HG03469 (cell line): ENCODE data around the gene ZNF221.
A peak's percentile ranks its signal among the peaks of the same experiment; 100 is the strongest.

Experiments used
- ATAC-seq: cut with Tn5 transposase; IDR thresholded peaks from one replicate; pipeline ENCODE4 v1.9.1; 2021; ENCODE audit warnings: mild to moderate bottlenecking, moderate library complexity, moderate number of reproducible peaks; ENCODE audit not compliant: unreplicated experiment

ZNF221 gene

DNA sequence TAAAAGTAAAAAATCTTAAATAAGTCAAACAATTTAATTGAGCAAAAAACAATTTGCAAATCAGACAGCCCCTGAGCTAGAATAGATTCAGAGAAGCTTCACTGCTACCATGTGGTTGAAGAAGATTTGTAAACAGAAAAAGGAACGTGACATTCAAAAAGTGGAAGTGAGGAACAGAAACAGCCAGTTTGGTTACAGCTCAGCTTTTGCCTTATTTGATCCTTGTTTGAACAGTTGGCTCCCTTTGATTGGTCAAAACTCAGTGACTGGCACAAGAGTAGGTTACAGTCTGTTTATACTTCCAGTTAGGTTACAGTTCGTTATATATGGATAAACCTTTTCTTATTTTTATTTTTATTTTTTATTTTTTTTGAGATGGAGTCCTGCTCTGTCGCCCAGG lies 5.8 kb downstream of the ZNF221 start:
- ATAC-seq = no peak

DNA sequence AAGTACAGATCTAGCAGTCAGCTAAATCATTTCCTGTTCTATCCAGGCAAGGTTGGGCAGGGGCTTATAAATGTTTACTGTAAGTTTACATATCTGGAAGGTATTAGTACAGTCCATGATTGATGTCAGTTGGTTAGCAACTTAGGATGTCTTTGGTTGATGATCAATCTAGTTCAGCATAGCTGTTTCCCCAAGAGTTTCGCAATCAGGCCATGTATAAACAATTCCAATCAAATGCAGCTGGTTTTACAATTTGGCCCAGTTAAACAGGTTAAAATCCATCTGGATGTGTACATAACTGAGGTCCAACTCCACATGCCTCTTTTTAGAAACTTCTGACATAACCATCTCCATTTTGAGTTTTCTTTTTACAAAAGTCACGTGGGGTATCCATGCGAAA lies 6.9 kb downstream of the ZNF221 start:
- no peak for ATAC-seq

DNA sequence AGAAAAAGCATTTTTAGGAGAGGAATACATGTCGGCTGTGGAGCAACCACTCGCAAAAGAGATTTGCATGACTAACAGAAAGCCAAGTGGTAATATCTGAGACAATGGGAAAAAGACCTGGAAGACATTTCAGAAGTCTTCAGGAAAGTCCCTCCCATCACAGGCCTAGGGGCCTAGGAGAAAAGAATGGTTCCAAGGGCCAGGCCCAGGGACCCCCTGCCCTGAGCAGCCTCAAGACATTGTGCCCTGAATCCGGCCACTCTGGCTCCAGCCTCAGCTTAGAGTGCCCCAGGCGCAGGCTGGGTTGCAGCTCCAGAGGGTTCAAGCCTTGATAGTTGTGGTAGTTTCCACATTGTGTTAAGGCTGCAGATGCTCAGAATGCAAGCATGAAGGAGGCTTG lies 9.4 kb downstream of the ZNF221 start:
- no peak for ATAC-seq

GRCh38 chr19:43966079-43966694 lies 15.2 kb downstream of the ZNF221 start:
- ATAC-seq = no peak

DNA sequence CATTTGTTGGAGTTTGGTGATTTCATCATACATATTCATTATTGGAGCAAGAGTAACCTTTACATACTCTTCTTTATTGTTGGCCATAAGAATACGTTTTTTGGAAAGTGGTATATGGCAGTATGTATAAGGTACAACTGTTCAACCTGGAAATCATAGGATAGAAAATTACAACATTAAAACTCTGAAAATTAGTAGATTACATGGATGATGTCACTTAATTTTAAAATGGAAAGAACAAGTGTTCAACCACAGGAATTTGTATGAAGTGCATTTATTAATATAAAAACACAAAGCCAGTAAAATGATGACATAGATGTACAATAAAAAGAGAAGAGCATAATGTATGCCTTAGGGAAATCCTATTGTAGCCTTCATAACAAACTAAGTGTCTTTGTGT lies 25.7 kb downstream of the ZNF221 start:
- ATAC-seq = no peak

- ATAC-seq = no peak
These were observed 32.5 kb downstream of the ZNF221 start for GRCh38 chr19:43983544-43983911.

DNA sequence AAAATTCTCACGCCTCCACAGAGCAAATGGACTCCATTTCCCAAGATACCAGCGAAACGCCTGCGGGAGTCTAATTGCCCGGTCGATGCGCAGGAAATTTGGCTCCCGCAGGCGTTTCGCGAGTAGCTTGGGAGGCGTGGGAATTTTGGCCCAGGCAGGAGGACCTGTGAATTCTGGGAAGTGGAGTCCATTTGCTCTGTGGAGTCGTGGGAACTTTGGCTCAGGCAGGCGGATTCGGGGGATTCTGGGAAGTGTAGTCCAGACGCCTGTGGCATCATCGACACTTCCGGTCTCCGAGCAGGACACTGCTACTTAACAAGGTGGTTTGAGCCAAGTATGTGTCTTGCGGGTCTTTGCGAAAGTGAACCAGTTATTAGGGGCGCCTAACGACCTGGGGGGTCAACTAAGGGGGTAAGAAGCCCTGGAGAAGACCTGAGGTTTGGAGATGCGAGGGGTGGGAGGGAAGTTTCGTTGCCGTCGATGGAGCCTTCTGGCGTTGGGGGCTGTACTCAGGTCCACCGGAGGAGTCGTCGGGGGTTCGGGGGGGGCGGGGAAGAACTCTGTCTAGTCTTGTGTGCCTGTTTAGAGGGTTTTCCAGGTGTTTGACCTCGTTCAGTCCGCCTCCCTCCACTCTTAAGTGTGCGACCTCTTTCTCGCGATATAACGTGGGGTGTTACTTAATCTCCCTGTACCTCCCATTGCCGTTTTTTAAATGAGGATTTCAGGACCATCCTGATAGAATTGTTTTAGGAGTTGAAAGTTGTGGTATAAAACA lies 33.1 kb downstream of the ZNF221 start, which contains the start of gene ZNF155:
TSS of gene ZNF155 (plus strand) at position 277 of the 775 bp plus-strand sequence. CDS start 4,356 bp downstream, outside the sequence.
- no peak for ATAC-seq

DNA sequence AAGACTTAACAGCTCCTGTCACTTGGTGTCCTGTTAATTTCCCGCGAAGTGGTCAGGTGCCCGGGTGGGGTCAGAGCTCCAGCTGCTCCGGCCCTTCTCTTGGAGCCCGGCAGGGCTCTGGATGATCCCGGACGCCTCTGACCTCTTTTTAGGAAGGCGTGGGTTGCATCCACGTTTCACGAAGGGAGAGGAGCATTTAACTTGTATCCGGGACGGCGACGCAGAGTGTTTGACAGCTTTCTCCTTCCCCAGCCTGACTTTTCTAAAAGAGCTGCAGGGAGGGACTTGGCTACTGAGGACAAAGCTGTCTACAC lies 33.6 kb downstream of the ZNF221 start:
- ATAC-seq = no peak

DNA sequence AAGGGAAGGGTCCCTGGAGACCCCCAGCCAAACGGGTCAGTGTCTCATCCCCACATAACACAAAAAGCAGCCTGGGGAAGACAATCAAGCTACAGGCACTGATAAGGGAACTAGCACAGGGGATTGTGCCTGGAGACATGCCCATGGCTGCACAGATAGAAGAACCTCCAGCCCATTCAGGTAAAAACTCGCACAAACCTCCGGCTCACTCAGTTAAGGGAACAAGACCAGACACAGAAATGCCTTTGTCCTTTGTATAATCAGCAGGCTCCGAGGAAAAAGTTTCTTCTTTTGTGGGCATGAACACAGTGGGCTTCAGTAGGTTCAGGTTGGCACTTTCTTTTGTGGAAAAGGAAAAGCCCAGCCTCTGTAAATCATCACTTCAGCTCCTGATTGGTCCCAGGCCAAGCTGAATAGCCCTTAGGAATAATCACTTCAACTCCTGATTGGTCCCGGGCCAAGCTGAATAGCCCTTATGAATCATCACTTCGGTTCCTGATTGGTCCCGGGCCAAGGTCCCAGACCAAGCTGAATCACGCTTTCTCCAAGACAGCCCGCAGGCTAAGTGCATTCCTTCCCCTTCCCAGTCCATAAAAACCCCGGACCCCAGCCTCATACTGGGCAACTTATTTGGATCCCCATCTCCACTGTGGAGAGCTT lies 46.7 kb downstream of the ZNF221 start:
- ATAC-seq = no peak

GRCh38 chr19:44002212-44002565 lies 51.2 kb downstream of the ZNF221 start:
- no peak for ATAC-seq

GRCh38 chr19:44002566-44003460 lies 51.8 kb downstream of the ZNF221 start, which contains the start of gene ZNF230:
TSS of gene ZNF230 (plus strand) at chr19:44002957. CDS start at chr19:44007079, 4,122 bp downstream.
- ATAC-seq = peak; percentile 66

GRCh38 chr19:44003461-44004009 lies 52.5 kb downstream of the ZNF221 start:
- no peak for ATAC-seq

GRCh38 chr19:44005973-44006372 lies 54.9 kb downstream of the ZNF221 start:
- no peak for ATAC-seq

DNA sequence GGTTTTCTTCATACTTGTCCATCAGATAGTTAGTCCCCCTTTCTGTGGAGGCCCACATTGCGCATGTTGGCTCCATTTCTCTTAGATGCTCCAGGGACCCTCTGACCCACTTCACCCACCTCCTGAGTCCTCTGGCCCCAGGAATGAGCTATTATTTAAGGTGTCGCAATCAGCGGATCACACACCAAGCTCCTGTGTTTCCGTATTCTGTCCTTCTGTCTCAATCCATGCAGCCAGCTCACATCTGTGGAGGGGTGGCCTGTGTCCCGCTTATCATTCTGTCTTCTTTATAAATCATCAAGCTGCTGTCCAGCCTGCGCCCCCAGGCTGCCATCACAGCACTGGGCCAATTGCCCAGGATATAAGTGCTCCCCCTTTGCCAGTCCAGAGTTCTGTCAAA lies 56.4 kb downstream of the ZNF221 start:
- ATAC-seq = no peak

DNA sequence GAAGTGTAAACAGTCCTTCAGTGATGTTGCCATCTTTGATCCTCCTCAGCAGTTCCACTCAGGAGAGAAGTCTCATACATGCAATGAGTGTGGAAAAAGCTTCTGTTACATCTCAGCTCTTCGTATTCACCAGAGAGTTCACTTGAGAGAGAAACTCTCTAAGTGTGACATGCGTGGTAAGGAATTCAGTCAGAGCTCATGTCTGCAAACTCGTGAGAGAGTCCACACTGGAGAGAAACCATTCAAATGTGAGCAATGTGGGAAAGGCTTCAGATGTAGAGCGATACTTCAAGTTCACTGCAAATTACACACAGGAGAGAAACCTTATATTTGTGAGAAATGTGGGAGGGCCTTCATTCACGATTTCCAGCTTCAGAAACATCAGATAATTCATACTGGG lies 59.4 kb downstream of the ZNF221 start:
- ATAC-seq = no peak
